HepG2 (cell line): ENCODE measurements around the gene NBEA. TPM values are rescaled to one million over a fixed set of nuclear protein-coding genes. Genes with fewer than 3 reads are reported as not detected.

Source experiments
- ATAC-seq: fragments of 200-7000 bp; cut with Tn5 transposase; 3 replicates; pipeline ENCODE4 v1.9.1; 2020; ENCODE audit warnings: mild to moderate bottlenecking, moderate library complexity
- BruUV-seq: library from RNA; stranded (reverse); fragments of 400-500 nt; replicated peaks from 2 replicates; lab custom pipeline; 2021; lab: Mats Ljungman, UMichigan
- CTCF ChIA-PET: fragments of 300-600 bp; formaldehyde crosslinking; extraction: SDS; loops from one replicate; lab custom pipeline; 2021; ENCODE audit warnings: low total read pairs, inconsistent platforms, low intra/inter-chr PET ratio; lab: Yijun Ruan, JAX
- POLR2A ChIA-PET: fragments of 350-600 bp; sonication (Branson Sonifier 250); formaldehyde crosslinking; loops from one replicate; lab custom pipeline; 2020; ENCODE audit warnings: antibody characterized with exemption, inconsistent platforms; lab: Yijun Ruan, JAX
- DNase-seq: peaks from one replicate; pipeline ENCODE4 v3.0.0-alpha.2; 2015; ENCODE audit warnings: low spot score
- FAIRE-seq: peaks from 3 replicates; lab custom pipeline; 2011; peaks lifted over from hg19 to GRCh38; lab: Jason Lieb, UNC
- H2AFZ ChIP-seq: one replicate; pipeline ENCODE4 v1.6.1; 2011; ENCODE audit warnings: low read length, inconsistent platforms
- H3K27ac ChIP-seq: fragments of 300-600 bp; 3 replicates; pipeline ENCODE4 v1.8.0; 2011; ENCODE audit warnings: mixed run types, mild to moderate bottlenecking, mixed read lengths, low read length, inconsistent platforms; ENCODE audit not compliant: insufficient read depth; ENCODE audit errors: extremely low read length
- H3K27me3 ChIP-seq, 2 experiments: fragments of 200-600 bp in 1 of 2; 2 replicates in 1 of 2; 3 replicates in 1 of 2; pipeline versions ENCODE4 v1.6.0 to v1.8.0; 2011; ENCODE audit warnings: low read length in 2 of 2, mild to moderate bottlenecking in 2 of 2, moderate library complexity in 2 of 2, inconsistent platforms in 1 of 2; ENCODE audit not compliant: insufficient read depth in 2 of 2, control insufficient read depth in 1 of 2
- H3K36me3 ChIP-seq, 2 experiments: fragments of 200-600 bp in 1 of 2; replicated peaks in 1 of 2; 2 replicates in 1 of 2; 3 replicates in 1 of 2; pipeline versions ENCODE4 v1.5.1 to v1.8.0; 2011; ENCODE audit warnings: low read length in 2 of 2, inconsistent platforms in 1 of 2; ENCODE audit not compliant: insufficient read depth in 2 of 2, control insufficient read depth in 1 of 2
- H3K4me1 ChIP-seq: 2 replicates; pipeline ENCODE4 v1.5.1; 2012; ENCODE audit warnings: low read length, inconsistent platforms; ENCODE audit not compliant: insufficient read depth
- H3K4me2 ChIP-seq: 2 replicates; pipeline ENCODE4 v1.6.0; 2011; ENCODE audit warnings: low read depth, low read length, inconsistent platforms
- H3K4me3 ChIP-seq, 3 experiments: fragments of 200-600 bp in 1 of 3; sonication (generic), shearing (Covaris generic) in 1 of 3; replicated peaks in 1 of 3; 2 replicates each; pipeline ENCODE4 v1.5.1; 2011 to 2016; ENCODE audit warnings: low read length in 3 of 3, inconsistent platforms in 2 of 3, low read depth in 2 of 3, mild to moderate bottlenecking in 2 of 3, control low read depth in 1 of 3, mixed read lengths in 1 of 3; ENCODE audit not compliant: insufficient read depth in 1 of 3
- H3K79me2 ChIP-seq: one replicate; pipeline ENCODE4 v1.6.1; 2011; ENCODE audit warnings: low read length, inconsistent platforms; ENCODE audit not compliant: insufficient read depth
- H3K9ac ChIP-seq: 2 replicates; pipeline ENCODE4 v1.6.0; 2011; ENCODE audit warnings: mild to moderate bottlenecking, low read depth, low read length, inconsistent platforms; ENCODE audit not compliant: insufficient read depth
- H3K9me3 ChIP-seq: 2 replicates; pipeline ENCODE4 v1.5.1; 2012; ENCODE audit warnings: mild to moderate bottlenecking, low read length
- H4K20me1 ChIP-seq: 2 replicates; pipeline ENCODE4 v1.6.0; 2011; ENCODE audit warnings: inconsistent platforms, mild to moderate bottlenecking, low read length, moderate library complexity; ENCODE audit not compliant: insufficient read depth
- CHCHD3 ChIP-seq: sonication (generic); formaldehyde crosslinking; IDR thresholded peaks from 2 replicates; pipeline ENCODE4 v1.8.0; 2022; ENCODE audit warnings: mild to moderate bottlenecking, missing genetic modification reagents, moderate library complexity
- CHD2 ChIP-seq: IDR thresholded peaks from 2 replicates; pipeline ENCODE4 v1.6.1; 2011; ENCODE audit warnings: low read depth, low read length, improper control_type of control experiment
- ETV5 ChIP-seq: IDR thresholded peaks from 2 replicates; pipeline ENCODE4 v1.6.1; 2018; ENCODE audit warnings: missing biosample characterization, missing genetic modification reagents, inconsistent platforms, borderline replicate concordance
- HNRNPH1 ChIP-seq: fragments of 200-400 bp; formaldehyde crosslinking; optimal IDR thresholded peaks from 2 replicates; pipeline ENCODE3; 2017; ENCODE audit warnings: mild to moderate bottlenecking, low read depth, low read length
- HOXD1 ChIP-seq: sonication (generic); formaldehyde crosslinking; IDR thresholded peaks from 2 replicates; pipeline ENCODE4 v1.5.0; 2020; ENCODE audit warnings: missing genetic modification reagents
- IKZF1 ChIP-seq: fragments of 450-650 bp; IDR thresholded peaks from 2 replicates; pipeline ENCODE4 v1.7.1; 2016
- IRX3 ChIP-seq: sonication (generic); formaldehyde crosslinking; IDR thresholded peaks from 2 replicates; pipeline ENCODE4 v1.8.1; 2023; ENCODE audit warnings: mild to moderate bottlenecking, low read depth, missing genetic modification reagents, borderline replicate concordance
- KDM1A ChIP-seq: IDR thresholded peaks from 2 replicates; pipeline ENCODE4 v1.6.1; 2016; ENCODE audit warnings: missing compliant biosample characterization
- MAZ ChIP-seq, 2 experiments: sonication (generic) in 1 of 2; formaldehyde crosslinking in 1 of 2; IDR thresholded peaks; 2 replicates each; pipeline versions ENCODE4 v1.5.0 to v1.6.1; 2012 to 2020; ENCODE audit warnings: low read depth in 2 of 2, mild to moderate bottlenecking in 2 of 2, borderline replicate concordance in 1 of 2, improper control_type of control experiment in 1 of 2, low read length in 1 of 2, missing genetic modification reagents in 1 of 2, moderate library complexity in 1 of 2
- NBN ChIP-seq: fragments of 450-650 bp; conservative IDR thresholded peaks from 2 replicates; pipeline ENCODE4 v1.6.1; 2017
- NR2F6 ChIP-seq, 2 experiments: IDR thresholded peaks; 2 replicates each; pipeline ENCODE4 v1.6.1; 2016; ENCODE audit warnings: antibody characterized with exemption in 1 of 2, mild to moderate bottlenecking in 1 of 2
- SMYD3 ChIP-seq: sonication (generic); formaldehyde crosslinking; IDR thresholded peaks from 2 replicates; pipeline ENCODE4 v1.8.1; 2023; ENCODE audit warnings: mild to moderate bottlenecking, missing genetic modification reagents
- TGIF2 ChIP-seq: IDR thresholded peaks from 2 replicates; pipeline ENCODE4 v1.6.1; 2016; ENCODE audit warnings: control low read depth, missing compliant biosample characterization
- TMF1 ChIP-seq: sonication (generic); formaldehyde crosslinking; IDR thresholded peaks from 2 replicates; pipeline ENCODE4 v1.8.1; 2022; ENCODE audit warnings: low read depth, missing genetic modification reagents
- ZBTB7A ChIP-seq: sonication (generic); formaldehyde crosslinking; IDR thresholded peaks from 2 replicates; pipeline ENCODE4 v1.8.0; 2022; ENCODE audit warnings: mild to moderate bottlenecking, missing genetic modification reagents
- ZNF12 ChIP-seq: sonication (generic); formaldehyde crosslinking; IDR thresholded peaks from 2 replicates; pipeline ENCODE4 v1.5.0; 2020; ENCODE audit warnings: missing genetic modification reagents
- ZNF335 ChIP-seq: sonication (generic); formaldehyde crosslinking; IDR thresholded peaks from 2 replicates; pipeline ENCODE4 v1.4.0; 2020; ENCODE audit warnings: missing genetic modification reagents
- ZNF562 ChIP-seq: sonication (generic); formaldehyde crosslinking; IDR thresholded peaks from 2 replicates; pipeline ENCODE4 v1.8.0; 2022; ENCODE audit warnings: missing genetic modification reagents, borderline replicate concordance
- ZNF709 ChIP-seq: sonication (generic); formaldehyde crosslinking; IDR thresholded peaks from 2 replicates; pipeline ENCODE4 v1.5.0; 2020; ENCODE audit warnings: mild to moderate bottlenecking, missing genetic modification reagents
- WGBS: methylation state at CpG from one replicate; pipeline ENCODE4 v1.1.6; 2017; ENCODE audit warnings: low lambda C conversion rate; 5-methylcytosine and 5-hydroxymethylcytosine counted together
- in situ Hi-C: cut with HindIII; loops from 2 replicates; pipeline ENCODE4 v1.10.0; 2017; ENCODE audit warnings: low pct_unique_long_range_greater_than_20kb; ENCODE audit not compliant: extremely low pct_ligation_motif_present
- intact Hi-C: fragments of 100-400 bp; cut with micrococcal nuclease; formaldehyde crosslinking; loops from one replicate; pipeline ENCODE4 v1.10.0; 2022; ENCODE audit not compliant: unreplicated experiment
- polyA plus RNA-seq, 8 experiments: library from polyadenylated mRNA; depleted of rRNA in 3 of 8; stranded (reverse) in 7 of 8; unstranded in 1 of 8; fragments of >200 nt; fragmentation: Illumina TruSeq in 4 of 8; extraction: Trizol in 4 of 8; gene quantifications; 2 replicates each; pipeline versions ENCODE4 v1.2.1 to v1.2.3, GENCODE V29; 2011 to 2016; ENCODE audit warnings: low read depth in 4 of 8, missing spikeins in 1 of 8, mixed read lengths in 1 of 8; ENCODE audit not compliant: insufficient read depth in 1 of 8
- total RNA-seq, 5 experiments: library from RNA; depleted of rRNA; stranded (reverse); fragments of >200 nt; fragmentation: Illumina TruSeq; extraction: Trizol; gene quantifications; 2 replicates each; pipeline ENCODE4 v1.2.3, GENCODE V29; 2016; ENCODE audit warnings: low read depth in 1 of 5
- TF ChIP-seq, protein P1 (sequence below): sonication (generic); formaldehyde crosslinking; IDR thresholded peaks from 2 replicates; pipeline ENCODE4 v1.9.0; 2021; ENCODE audit warnings: missing genetic modification reagents, borderline replicate concordance

NBEA gene
- total and polyA plus RNA-seq, 2 of the 13 experiments (the other 11 are each of a cell fraction or from before 2014, with no cell fraction given): 2.7 to 2.8 TPM

DNA sequence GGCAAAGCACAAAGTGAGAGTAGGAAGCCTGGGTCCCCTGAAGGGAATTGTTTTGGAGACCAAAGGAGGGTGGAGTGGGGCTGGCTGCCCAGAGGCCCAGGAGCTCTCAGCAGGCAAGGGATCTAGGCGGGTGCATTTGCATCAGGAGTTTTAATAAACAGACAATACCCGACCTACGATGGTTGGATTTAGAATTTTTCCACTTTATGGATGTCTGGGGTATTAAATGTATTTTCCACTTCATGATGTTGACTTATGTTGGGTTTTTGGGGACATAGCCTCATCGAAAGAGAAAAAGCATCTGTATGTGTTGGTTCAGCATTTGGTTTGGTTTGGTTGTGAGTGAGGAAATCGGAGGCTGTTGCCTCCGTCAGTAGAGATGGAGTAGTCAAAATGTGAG lies 739.6 kb downstream of the NBEA start:
- ChIA-PET POLR2A (no interaction called here), CTCF (no interaction called here)
- Histone ChIP-seq H3K27ac (no peak overlapping the region), H3K4me3 (no peak overlapping the region), H3K4me1 (no peaks in the 10 kb centered on the region), H3K27me3 (peaks cover 0 to 5% of the 10 kb centered on the region in 2 experiments; a peak in 1 of 5 replicates), H3K9ac (no peak overlapping the region), H3K36me3 (no peaks in the 10 kb centered on the region), H3K79me2 (no peaks in the 10 kb centered on the region), H3K4me2 (no peak overlapping the region), H3K9me3 (no peaks in the 10 kb centered on the region; the same call in 1 of the 2 replicates), H2AFZ (no peak overlapping the region), H4K20me1 (no peaks in the 10 kb centered on the region)
- intact Hi-C loops: no loop called here
- DNase-seq (no peak), ATAC-seq (no peak), FAIRE-seq (no peak)
- BruUV-seq: no TSS peak
- TF ChIP-seq IKZF1 (no peak), ZBTB7A (CRISPR knock-in tag) (no peak), ZNF335 (CRISPR knock-in tag) (no peak), KDM1A (CRISPR knock-in tag) (no peak), IRX3 (CRISPR knock-in tag) (no peak), ZNF709 (no peak), TMF1 (CRISPR knock-in tag) (no peak), CHD2 (no peak), SMYD3 (no peak), HOXD1 (CRISPR knock-in tag) (no peak), NR2F6 (IDR thresholded peaks at IDR 0.05) (no peak), NR2F6 (CRISPR knock-in tag; IDR thresholded peaks at IDR 0.05) (no peak), TGIF2 (no peak)
- in situ Hi-C loops: no loop called here
- WGBS: 31% methylated on average over 6 of the region's 6 CpGs

DNA sequence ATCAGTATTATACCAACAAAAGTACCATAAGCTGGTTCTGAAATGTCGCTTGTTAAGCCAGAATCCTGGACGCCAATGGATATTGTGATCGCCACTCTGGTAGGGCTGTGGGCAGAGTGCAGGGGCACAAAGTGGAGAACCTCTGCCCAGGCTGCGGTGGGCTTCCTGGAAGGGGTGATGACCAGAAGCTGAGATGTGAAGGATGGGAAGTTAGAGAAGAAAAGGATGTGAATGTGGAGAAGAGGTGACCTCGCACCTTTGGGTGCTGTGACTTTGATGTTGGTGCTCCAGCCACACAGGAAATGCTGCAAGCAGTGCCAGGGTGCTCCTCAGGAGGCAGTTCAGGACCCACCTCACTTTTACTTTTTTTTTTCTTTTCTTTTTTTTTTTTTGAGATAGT lies 742.4 kb downstream of the NBEA start:
- Histone ChIP-seq H4K20me1 (no peaks in the 10 kb centered on the region), H3K4me3 (no peak overlapping the region), H3K27me3 (peaks cover 0 to 5% of the 10 kb centered on the region in 2 experiments; a peak in 2 of 5 replicates), H2AFZ (no peak overlapping the region), H3K36me3 (no peaks in the 10 kb centered on the region), H3K4me2 (no peak overlapping the region), H3K9ac (no peak overlapping the region), H3K27ac (no peak overlapping the region), H3K79me2 (no peaks in the 10 kb centered on the region), H3K9me3 (no peaks in the 10 kb centered on the region), H3K4me1 (no peaks in the 10 kb centered on the region)
- WGBS: 3% methylated on average over 5 of the region's 5 CpGs
- BruUV-seq: no TSS peak
- in situ Hi-C loops (no loop called here), intact Hi-C loops (no loop called here)
- DNase-seq (no peak), ATAC-seq (no peak), FAIRE-seq (no peak)
- CTCF ChIA-PET: no interaction called here
- POLR2A ChIA-PET: no interaction called here
- TF ChIP-seq CHCHD3 (CRISPR knock-in tag): no peak
- no peak for TF ChIP-seq ZNF562 (CRISPR knock-in tag)
- TF ChIP-seq ETV5 (CRISPR knock-in tag): no peak
- TF ChIP-seq HNRNPH1: no peak
- TF ChIP-seq, protein P1, sequence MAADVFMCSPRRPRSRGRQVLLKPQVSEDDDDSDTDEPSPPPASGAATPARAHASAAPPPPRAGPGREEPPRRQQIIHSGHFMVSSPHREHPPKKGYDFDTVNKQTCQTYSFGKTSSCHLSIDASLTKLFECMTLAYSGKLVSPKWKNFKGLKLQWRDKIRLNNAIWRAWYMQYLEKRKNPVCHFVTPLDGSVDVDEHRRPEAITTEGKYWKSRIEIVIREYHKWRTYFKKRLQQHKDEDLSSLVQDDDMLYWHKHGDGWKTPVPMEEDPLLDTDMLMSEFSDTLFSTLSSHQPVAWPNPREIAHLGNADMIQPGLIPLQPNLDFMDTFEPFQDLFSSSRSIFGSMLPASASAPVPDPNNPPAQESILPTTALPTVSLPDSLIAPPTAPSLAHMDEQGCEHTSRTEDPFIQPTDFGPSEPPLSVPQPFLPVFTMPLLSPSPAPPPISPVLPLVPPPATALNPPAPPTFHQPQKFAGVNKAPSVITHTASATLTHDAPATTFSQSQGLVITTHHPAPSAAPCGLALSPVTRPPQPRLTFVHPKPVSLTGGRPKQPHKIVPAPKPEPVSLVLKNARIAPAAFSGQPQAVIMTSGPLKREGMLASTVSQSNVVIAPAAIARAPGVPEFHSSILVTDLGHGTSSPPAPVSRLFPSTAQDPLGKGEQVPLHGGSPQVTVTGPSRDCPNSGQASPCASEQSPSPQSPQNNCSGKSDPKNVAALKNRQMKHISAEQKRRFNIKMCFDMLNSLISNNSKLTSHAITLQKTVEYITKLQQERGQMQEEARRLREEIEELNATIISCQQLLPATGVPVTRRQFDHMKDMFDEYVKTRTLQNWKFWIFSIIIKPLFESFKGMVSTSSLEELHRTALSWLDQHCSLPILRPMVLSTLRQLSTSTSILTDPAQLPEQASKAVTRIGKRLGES (CRISPR knock-in tag): no peak
- TF ChIP-seq MAZ (IDR thresholded peaks at IDR 0.05; ENCODE audit: borderline replicate concordance, low read depth, low read length): no peak
- no peak for TF ChIP-seq MAZ (CRISPR knock-in tag; IDR thresholded peaks at IDR 0.05; ENCODE audit: low read depth)
- no peak for TF ChIP-seq NBN
- no peak for TF ChIP-seq ZNF12 (CRISPR knock-in tag)
